ENCODE measurements around the gene MEIS3.

The MEIS3 gene

DNA sequence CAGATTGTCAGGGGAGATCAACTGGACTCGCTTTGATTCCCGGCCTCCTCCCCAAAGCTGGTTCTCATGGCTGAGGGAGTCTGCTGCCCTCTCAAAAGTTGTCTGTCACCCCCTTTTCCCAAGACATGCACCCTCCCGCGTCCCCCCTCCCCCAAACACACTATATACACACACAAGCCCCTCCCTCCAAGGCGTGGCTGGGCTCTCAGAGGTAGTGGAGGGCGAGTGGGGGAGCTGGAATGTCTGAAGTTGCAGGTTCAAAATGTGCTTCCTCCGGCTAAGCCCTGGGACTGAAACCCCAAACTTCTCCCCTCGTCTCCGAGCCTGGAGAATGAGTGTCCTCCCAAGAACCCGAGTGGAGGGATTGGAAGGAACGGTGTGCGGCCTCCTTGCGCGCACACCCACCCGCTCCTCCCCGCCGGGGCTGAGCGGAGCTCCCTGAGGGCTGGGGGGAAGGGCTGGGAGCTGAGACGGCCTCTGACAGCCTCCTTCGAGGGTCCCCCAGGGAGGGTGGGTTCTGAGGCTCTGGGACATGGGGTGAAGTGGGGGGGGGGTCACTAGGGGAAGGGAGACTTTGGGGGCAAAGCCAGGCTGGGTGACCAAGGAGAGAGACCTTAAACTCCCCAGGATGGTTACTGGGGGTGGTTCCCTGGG lies 9.9 kb upstream of the MEIS3 start:
- H3K9me3 Mint-ChIP-seq, result no peaks in the 10 kb centered on the region
- H3K36me3 Mint-ChIP-seq (ENCODE audit: low read depth), result no peaks in the 10 kb centered on the region
- TF ChIP-seq, protein P1, sequence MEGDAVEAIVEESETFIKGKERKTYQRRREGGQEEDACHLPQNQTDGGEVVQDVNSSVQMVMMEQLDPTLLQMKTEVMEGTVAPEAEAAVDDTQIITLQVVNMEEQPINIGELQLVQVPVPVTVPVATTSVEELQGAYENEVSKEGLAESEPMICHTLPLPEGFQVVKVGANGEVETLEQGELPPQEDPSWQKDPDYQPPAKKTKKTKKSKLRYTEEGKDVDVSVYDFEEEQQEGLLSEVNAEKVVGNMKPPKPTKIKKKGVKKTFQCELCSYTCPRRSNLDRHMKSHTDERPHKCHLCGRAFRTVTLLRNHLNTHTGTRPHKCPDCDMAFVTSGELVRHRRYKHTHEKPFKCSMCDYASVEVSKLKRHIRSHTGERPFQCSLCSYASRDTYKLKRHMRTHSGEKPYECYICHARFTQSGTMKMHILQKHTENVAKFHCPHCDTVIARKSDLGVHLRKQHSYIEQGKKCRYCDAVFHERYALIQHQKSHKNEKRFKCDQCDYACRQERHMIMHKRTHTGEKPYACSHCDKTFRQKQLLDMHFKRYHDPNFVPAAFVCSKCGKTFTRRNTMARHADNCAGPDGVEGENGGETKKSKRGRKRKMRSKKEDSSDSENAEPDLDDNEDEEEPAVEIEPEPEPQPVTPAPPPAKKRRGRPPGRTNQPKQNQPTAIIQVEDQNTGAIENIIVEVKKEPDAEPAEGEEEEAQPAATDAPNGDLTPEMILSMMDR (IDR thresholded peaks at IDR 0.05), result no peak
- H3K4me3 Mint-ChIP-seq, result peak overlapping the region; percentile 65
- peak; percentile 18 for DNase-seq
- H3K4me1 Mint-ChIP-seq, result peaks cover 5% of the 10 kb centered on the region
- no peak overlapping the region for H3K27ac Mint-ChIP-seq
- peaks cover 71% of the 10 kb centered on the region for H3K27me3 Mint-ChIP-seq (ENCODE audit: low read depth, poor library complexity)

DNA sequence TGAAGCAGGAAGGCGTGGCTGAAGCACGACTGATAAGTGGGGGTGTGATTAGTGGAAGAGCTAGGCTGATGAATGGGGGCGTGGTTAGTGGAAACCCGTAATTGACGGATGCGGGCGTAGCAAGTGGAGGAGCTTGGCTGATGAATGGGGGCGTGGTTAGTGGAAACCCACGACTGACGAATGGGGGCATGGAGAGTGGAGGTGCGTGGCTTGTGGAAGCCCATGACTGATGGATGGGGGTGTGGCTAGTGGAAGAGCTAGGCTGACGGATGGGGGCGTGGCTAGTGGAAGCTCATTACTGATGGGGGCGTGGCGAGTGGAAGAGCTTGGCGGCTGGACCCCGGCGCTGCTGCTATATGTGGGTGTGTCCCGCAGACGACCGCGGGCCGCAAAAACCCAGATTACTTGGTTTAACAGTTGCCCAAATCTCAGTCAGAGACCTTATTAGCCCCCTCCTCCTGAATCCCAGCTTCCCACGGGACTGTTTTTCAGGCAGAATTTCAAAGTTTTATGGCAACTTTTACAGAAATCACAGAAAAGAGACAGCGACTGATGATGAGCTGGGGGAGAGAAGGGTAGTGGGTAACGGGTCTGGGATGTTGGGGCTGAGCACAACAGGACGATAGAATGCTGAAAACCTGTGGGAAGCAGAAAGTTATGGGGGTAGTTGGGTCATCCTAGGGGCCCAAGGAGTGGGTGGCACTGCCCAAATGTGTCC lies 9.0 kb upstream of the MEIS3 start:
- H3K4me3 Mint-ChIP-seq, result no peak overlapping the region
- H3K9me3 Mint-ChIP-seq, result no peaks in the 10 kb centered on the region
- no peaks in the 10 kb centered on the region for H3K36me3 Mint-ChIP-seq (ENCODE audit: low read depth)
- peaks cover 9% of the 10 kb centered on the region for H3K4me1 Mint-ChIP-seq
- TF ChIP-seq, protein P1 (IDR thresholded peaks at IDR 0.05), result no peak
- peaks cover 71% of the 10 kb centered on the region for H3K27me3 Mint-ChIP-seq (ENCODE audit: low read depth, poor library complexity)
- peak; percentile 98 for DNase-seq
- no peak overlapping the region for H3K27ac Mint-ChIP-seq

DNA sequence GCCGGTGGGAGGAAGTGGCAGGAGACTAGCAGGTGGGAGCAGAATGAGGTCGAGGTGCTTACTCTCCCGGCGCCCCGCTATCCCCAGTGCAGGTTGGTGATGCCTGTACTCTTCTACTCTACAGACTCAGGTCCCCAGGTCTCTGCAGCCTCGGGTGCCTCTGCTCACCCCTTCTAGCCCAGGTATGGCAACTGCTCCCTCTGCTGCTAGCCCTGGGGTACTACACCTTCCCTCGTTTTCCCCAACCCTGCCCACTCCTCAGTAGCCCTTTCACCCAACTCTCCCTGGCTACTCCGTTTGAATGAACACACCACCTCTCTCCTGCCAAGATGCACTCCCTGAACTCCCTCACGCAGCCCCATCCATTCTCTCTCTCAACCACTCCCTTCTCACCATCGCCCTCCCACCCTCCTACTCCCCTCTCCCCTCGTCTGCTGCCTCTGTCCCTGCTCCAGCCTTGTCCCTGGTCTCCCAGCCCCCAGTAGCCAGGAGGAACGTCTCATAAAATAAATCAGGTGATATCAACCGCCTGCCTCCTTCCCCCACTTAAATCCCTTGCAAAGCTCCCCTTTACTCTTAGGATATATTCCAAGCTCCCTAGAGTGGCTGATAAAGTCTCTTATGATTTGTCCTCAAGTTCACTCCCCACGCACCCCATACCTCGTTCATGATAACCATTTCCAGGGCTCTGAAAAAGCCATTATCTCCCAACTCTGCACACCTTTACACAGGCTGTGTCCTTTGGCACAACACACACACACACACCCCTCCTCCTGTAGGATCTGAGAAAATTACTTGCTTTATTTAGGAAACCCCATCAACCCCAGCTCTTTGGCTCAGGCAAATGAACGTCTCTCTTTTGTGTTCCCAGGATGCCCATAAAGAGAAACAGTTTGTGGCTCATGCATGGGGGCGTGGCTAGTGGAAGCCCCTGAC lies 8.2 kb upstream of the MEIS3 start:
- peak; percentile 87 for DNase-seq
- peaks cover 71% of the 10 kb centered on the region for H3K27me3 Mint-ChIP-seq (ENCODE audit: low read depth, poor library complexity)

DNA sequence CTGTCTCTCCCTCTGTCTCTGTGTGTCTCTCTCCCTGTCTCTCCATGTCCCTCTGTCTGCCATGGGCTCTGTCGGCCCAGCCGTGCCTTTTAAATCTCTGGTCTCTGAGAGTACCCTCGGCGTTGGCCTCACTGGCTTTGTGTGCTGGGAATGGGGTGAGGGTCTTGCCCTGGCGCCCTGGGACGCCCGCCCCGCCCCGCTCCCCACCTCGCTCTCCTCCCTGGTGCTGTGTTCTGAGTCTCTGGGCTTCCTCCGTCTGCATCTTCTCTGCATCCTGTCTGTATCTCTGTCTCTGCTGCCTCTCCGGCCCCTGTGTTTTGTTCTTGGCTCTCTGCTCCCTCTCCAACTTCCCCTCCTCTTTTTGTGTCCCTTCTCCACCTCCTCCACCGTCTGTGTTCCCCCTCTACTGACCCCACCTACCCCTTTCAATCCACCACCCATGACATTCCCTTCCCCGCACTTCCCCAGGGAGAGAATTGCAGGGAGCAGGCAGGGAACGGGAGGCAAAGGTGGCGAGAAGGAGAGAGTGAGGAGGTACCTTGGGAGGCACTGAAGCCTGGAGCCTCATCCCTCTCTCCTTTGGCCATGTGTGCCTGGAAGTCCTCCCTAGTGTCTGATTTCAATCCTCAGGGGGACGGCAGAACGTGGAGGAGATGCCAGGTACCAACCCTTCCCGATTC lies 4.0 kb upstream of the MEIS3 start:
- no peaks in the 10 kb centered on the region for H3K36me3 Mint-ChIP-seq (ENCODE audit: low read depth)
- H3K4me3 Mint-ChIP-seq, result peak overlapping the region; percentile 79
- peaks cover 50% of the 10 kb centered on the region for H3K4me1 Mint-ChIP-seq
- no peak for DNase-seq
- no peak overlapping the region for H3K27ac Mint-ChIP-seq
- H3K9me3 Mint-ChIP-seq, result no peaks in the 10 kb centered on the region
- H3K27me3 Mint-ChIP-seq (ENCODE audit: low read depth, poor library complexity), result peaks cover 72% of the 10 kb centered on the region
- TF ChIP-seq, protein P1 (IDR thresholded peaks at IDR 0.05), result no peak

More for the DNA sequence above, 8.2 kb upstream of the MEIS3 start:
- Mint-ChIP-seq H3K27ac (no peak overlapping the region), H3K4me1 (peaks cover 17% of the 10 kb centered on the region), H3K4me3 (no peak overlapping the region), H3K9me3 (no peaks in the 10 kb centered on the region), H3K36me3 (ENCODE audit: low read depth) (no peaks in the 10 kb centered on the region)
- TF ChIP-seq, protein P1 (IDR thresholded peaks at IDR 0.05), result peak; percentile 97

DNA sequence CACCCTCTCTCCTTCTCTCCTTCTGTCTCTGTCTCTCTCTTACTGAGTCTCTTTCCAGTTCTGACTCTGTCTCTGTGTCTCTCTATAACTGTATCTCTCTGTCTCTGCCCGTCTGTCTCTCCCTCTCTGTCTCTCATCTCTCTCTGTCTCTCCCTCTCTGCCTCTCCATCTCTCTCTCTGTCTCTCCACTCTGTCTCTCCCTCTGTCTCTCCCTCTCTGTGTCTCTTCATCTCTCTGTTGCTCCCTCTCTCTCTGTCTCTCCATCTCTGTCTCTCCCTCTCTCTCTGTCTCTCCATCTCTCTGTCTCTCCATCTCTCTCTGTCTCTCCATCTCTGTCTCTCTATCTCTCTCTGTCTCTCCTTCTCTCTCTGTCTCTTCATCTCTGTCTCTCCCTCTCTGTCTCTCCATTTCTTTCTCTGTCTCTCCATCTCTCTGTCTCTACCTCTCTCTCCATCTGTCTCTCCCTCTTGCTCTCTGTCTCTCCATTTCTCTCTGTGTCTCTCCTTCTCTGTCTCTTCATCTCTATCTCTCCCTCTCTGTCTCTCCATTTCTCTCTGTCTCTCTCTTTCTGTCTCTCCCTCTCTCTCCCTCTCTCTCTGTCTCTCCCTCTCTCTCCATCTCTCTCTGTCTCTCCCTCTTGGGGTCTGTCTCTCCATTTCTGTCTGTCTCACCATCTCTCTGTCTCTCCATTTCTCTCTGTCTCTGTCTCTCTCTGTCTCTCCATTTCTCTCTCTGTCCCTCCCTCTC lies 3.3 kb upstream of the MEIS3 start:
- peak overlapping the region; percentile 79 for H3K4me3 Mint-ChIP-seq
- H3K27me3 Mint-ChIP-seq (ENCODE audit: low read depth, poor library complexity), result peaks cover 80% of the 10 kb centered on the region
- TF ChIP-seq, protein P1 (IDR thresholded peaks at IDR 0.05), result no peak
- H3K27ac Mint-ChIP-seq, result peak overlapping the region; percentile 41
- DNase-seq, result no peak
- peaks cover 58% of the 10 kb centered on the region for H3K4me1 Mint-ChIP-seq
- H3K9me3 Mint-ChIP-seq, result no peaks in the 10 kb centered on the region
- no peaks in the 10 kb centered on the region for H3K36me3 Mint-ChIP-seq (ENCODE audit: low read depth)

Data from nephron progenitor cell (in vitro differentiated cells).